NCI-H1930 (cell line): ENCODE results near the gene GDPD4.

Experiments used
- DNase-seq, 2 experiments: peaks; one replicate each; lab custom pipeline; 2025; lab: John Stamatoyannopoulos, UW

The GDPD4 gene

DNA sequence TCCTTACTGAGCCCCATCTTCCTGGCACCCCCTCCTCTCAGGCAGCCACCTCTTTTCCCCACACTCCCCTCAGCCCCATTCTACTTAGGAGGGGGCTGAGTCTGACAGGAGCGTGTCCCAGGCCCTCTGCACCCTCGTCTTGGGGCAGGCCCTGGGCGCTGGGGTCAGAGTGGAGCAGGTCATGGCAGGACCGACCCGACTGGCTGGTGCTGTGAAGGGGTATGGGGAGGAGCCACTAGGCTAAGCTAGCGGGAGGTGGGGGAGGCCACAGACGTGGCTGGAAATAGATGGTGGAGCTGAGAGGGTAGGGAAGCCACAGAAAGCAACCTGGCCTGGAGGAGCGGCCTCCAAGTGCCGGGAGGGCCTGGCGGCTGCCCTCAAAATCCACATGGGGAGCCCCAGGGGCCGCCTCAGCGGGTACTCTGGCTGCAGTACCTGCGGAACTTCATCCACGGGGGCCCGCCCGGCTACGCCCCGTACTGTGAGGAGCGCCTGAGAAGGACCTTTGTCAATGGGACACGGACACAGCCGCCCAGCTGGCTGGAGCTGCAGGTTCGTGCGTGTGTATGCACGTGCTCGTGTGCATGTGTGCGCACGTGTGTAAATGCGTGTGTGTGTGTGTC lies 111.8 kb downstream of the GDPD4 start:
- no peak for DNase-seq

DNA sequence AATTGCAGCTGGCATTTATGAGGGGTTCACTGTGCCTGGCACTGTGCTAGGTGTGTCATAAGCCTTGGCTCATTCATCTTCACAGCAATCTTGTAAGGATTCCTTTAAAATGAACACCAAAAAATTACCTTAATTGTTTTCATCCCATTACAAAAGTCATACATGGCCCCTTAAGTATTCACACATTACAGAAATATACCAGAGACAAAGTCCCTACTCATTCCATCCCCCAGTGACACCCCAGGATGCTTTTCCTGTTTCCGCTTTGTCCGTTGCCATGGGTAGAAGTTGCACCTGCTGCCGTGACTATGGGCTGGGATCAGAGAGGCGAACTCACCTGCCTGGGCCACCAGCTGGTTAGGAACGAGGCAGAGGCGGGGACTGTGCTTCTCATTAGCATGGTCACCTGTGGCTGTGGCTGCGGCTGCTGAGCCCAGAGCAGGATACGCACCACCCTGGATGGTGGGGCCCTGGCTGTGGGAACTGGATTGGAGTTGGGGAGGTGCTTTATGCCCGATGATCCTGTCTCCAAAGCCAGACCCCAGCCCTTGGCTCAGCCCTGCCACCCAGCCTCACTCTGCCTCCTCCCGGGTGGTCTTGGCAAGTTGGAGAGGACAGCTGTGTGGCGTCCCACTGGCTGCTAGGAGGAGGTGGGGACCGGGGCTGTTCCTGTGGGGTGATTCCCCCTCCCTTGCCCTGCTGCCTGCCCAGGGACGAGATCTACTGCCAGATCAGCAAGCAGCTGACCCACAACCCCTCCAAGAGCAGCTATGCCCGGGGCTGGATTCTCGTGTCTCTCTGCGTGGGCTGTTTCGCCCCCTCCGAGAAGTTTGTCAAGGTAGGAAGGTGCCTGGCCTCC lies 112.6 kb downstream of the GDPD4 start:
- DNase-seq, result no peak

DNA sequence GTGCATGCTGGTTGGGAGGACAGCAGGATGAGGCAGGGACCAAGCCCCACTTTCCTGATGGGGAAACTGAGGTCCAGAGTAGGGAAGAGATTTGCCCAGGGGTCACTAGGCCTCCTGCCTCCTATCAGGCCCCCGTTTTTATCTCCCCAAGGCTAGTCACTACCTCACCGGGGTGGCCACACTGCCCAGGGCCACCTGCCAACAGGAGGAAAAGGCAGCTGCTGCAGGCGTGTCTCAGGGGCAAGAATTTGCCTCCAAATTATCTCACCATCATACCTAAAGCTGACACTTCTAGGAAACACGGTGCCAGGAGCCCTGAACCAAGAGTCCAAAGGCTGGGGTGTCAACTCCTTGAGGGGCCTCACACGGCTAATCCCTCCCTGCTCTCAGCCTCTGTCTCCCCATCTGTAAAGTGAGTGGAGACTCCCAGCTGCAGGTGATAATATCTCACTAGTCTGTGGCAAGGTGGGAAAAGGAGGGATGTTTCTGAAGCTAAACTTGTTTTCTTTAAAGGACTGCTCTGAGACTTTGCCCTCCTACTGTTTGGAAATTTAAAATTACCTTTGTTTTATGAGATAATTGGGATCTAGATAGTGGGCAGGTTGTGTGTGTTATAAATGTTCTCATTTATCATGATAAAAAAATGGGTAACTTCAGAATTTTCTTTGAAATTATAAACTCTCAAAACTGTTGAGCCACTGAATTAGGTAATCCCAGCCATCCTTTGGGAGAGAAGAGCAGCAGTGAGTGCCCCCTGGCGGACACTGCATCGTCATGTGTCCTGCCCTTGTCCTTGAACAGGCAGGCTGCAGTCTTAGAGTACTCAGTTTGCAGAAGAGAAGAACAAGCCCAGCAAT lies 113.5 kb downstream of the GDPD4 start:
- peak in 1 of 2 experiments; percentile 53 for DNase-seq

DNA sequence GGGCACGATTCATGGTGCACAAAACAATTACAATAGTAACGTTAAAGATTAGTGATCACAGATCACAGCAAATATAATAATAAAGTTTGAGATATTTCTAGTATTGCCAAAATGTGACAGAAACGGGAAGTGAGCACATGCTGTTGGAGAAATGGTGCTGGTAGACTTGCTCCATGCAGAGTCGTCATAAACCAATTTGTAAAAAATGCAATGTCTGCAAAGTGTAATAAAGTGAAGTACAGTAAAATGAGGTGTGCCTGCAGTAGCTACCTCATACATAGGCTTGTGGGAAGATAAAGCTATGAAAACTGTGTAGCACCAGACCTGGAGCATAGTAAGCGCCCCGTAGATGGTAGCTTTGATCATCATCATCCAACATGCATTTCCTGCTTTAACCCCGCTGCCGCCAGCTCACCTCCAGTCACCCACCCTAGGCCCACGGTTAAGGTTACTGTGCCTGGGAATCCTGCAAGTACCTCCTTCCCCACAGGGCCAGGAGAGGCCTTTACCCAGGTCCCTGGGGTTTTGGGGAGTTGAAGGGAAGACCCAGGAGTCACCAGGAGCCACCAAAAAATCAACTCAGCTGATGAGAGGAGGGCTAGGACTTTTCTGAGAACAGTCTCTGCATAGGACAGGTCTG lies 114.3 kb downstream of the GDPD4 start:
- no peak for DNase-seq

DNA sequence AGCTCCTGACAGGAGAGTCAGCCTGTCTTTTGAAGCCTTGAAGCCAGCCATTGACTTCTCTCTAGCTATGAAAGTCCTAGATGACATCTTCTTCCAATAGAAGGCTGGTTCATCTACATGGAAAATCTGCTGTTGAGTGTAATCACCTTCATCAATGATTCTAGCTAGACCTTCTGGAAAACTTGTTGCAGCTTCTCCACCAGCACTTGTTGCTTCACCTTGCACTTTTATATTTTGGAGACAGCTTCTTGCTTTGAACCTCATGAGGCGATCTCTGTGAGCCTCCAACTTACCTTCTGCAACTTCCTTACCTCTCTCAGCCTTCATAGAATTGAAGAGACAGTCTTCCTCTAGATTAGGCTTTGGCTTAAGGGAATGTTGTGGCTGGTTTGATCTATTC lies 115.2 kb downstream of the GDPD4 start:
- no peak for DNase-seq

DNA sequence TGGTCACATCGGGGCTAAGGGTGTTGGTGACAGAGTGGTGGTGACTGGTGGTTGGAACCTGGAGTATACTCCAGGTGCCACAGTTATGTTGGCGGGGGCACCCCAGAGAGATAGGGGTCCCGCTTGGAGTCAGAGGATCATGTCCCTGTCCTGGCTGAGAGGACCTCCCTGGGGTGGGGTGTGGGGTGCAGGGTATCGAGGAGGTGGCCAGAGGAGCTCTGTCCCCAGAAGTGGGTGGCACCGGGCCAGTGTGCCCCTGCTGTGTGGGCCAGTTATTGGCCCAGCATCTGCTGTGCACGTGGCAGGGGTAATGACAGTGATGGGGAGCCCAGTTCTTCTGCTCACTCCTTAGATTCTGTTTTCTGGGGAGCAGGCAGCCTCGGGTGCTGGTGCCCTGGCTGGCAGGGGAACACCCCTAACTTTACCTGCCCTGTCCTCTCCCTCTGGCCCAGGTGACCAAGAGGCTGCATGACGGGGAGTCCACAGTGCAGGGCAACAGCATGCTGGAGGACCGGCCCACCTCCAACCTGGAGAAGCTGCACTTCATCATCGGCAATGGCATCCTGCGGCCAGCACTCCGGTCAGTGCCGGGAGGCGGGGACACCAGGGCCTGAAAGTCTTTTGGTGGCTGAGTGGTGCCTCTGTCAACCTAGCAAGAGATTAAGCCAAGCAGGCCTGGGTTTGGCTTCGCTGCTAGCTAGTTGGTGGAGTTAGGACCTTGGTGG lies 117.2 kb downstream of the GDPD4 start:
- DNase-seq, result no peak

DNA sequence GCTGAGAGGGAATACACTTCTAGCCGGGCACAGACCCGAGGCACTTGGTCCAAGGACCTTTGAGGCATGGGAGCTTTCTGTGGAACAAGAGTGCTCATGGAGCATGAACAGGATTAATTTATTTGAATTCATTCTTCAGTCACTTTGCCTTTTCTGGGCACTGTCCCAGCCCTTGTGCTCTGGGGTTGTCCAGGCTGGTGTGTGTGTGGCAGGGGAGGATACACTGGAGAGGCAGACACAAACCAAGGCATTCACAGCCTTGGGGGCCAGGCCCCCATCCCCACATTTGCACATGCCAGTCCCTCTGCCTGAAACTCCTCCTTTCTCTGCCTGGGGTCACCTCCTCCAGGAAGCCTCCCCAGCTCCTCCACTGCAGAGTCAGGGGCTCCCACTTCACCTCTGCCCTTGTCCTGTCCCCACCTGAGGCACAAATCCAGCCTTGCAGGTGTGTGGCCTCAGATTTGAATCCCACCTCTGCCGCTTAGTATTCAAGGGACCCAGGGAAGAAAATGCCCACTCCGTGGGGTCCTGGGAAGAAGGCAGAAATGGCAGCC lies 118.0 kb downstream of the GDPD4 start:
- DNase-seq, result no peak

DNA sequence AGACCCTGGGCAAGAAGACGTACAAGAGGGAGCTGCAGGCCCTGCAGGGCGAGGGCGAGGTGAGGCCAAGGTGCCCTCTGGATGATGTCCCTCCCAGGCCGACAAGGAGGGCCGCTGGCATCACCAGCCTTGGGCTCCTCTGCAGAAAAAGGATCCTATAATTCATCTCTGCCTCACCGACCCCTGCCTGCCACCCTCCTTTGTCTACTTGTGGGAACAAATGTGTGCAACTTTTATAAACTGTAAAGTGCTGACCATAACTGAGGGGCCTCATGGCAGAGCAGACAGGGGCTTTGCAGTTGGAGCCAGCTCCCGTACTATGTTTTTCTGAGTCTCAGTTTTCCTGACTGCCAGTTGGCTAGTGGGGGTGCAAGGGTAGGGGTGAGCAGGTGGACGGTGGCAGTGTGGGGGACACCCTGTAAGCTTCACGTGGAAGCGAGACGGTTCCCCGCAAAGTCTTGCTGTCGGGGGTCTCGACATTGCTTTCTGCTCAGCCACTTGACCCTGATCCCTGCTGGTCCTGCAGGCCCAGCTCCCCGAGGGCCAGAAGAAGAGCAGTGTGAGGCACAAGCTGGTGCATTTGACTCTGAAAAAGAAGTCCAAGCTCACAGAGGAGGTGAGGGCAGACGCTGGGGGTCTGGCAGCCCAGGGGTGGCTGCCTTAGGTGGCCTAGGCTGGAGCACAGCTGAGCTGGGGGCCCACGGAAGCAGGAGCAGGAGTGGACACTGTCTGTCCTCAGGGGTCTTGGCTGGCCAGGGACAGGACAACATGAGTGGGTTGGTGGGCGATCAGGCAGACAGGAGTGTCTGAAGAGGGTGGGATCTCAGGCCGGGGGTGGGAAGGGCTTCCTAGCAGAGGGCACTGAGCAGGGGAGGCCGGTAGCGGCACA lies 118.7 kb downstream of the GDPD4 start:
- no peak for DNase-seq

DNA sequence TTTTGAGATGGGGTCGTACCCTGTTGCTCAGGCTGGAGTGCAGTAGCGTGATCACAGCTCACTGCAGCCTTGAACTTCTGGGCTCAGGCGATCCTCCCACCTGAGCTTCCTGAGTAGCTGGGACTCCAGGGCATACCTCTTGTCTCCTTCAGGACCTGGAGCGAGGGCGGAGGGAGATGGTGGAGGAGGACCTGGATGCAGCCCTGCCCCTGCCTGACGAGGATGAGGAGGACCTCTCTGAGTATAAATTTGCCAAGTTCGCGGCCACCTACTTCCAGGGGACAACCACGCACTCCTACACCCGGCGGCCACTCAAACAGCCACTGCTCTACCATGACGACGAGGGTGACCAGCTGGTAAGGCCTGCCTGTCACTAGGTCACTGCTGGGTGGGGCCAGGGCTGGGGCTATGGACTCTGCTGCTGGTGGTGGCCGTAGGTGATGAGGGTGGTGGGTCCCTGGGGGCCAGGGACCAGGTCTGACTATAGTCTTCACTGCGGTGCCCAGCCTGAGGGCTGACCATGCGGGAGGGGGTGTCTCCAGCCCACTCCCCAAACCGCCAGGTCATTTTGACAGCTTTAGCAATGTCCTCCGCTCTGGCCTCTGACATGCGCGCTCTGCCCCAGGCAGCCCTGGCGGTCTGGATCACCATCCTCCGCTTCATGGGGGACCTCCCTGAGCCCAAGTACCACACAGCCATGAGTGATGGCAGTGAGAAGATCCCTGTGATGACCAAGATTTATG lies 119.5 kb downstream of the GDPD4 start:
- no peak for DNase-seq

DNA sequence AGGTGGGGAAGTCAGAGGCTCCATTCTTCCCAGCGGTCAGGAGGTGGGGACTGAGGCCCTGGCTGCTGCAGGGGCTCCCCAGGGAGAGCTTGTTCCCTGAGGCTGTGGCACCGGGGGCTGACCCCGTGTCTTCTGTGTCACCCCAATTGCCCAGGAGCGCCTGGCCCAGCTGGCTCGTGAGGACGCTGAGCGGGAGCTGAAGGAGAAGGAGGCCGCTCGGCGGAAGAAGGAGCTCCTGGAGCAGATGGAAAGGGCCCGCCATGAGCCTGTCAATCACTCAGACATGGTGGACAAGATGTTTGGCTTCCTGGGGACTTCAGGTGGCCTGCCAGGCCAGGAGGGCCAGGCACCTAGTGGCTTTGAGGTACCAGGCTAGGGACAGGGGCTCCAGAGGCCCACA lies 120.3 kb downstream of the GDPD4 start:
- no peak for DNase-seq

DNA sequence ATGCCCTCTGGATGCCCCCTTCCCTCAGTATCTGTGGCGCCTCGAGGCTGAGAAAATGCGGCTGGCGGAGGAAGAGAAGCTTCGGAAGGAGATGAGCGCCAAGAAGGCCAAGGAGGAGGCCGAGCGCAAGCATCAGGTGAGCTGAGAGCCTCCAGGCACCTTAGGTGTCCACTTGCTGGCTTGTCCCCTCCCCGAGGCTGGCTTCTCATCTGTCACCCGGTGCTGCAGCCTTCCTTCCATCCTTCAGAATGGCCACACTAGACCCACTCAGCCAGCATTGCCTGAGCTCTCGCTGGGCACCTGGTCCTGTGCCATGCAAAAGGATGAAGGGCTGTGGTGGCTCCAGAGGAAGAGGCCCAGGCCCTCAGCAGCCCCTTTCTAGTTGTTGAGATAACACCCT lies 121.1 kb downstream of the GDPD4 start:
- no peak for DNase-seq

DNA sequence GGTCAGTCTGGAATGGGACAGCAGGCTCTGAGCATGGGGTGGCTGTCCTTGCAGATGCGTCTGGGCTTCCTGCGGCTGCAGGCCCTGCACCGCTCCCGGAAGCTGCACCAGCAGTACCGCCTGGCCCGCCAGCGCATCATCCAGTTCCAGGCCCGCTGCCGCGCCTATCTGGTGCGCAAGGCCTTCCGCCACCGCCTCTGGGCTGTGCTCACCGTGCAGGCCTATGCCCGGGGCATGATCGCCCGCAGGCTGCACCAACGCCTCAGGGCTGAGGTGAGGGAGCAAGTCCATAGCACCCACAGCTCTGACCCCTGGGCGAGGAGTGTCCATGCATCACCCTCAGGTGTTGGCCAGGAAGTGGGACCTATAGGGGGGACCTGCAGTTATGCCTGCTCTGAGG lies 121.8 kb downstream of the GDPD4 start:
- no peak for DNase-seq

DNA sequence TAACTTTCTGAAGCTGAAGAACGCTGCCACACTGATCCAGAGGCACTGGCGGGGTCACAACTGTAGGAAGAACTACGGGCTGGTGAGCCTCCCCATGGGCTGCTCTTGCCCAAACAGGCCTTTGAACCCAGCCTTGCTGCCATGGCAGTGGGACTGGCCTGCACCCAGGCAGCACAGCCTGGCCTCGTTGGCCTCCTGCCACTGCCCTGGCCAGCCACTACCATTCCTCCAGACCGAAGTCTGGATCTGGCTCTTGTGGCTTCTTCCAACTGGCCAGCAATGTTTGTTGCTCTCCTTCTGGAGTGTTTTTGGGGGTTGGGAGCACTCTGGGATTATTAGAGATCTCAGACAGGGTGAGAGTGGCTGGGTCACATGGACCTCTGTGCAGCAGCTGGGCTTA lies 122.4 kb downstream of the GDPD4 start:
- no peak for DNase-seq

DNA sequence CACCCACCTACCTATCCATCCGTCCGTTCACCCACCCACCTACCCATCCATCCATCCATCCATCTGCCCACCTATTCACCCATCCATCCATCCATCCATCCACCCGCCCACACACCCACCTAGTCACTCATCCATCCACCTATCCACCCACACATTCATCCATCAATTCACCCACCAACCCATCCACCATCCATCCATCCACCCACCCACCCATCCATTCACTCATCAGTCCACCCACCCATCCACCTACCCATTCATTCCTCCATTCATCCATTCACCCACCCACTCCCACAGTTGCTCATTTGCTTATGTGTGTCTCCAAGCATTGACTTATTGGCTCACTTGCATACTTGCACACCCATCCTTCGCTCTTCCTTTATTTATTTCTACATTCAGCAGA lies 123.3 kb downstream of the GDPD4 start:
- DNase-seq, result no peak

DNA sequence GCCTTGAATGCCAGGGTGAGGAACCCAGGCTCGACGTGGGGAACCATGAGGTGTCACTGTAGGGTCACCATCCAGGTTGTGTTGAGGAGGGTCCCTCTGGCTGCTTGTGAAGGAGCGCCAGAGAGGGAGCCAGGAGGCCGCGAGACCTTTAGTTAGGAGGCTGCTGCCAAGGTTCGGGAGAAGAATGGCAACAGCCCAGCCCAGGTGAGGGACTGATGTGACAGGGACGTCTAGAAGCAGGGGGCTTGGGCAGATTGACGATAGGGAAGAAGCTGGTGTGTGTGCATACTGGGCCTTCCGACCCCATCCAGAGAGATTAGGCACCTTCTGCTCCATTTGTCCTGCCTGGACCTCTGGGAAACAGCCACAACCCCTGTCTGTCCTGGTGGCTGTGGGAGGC lies 124.5 kb downstream of the GDPD4 start:
- no peak for DNase-seq

DNA sequence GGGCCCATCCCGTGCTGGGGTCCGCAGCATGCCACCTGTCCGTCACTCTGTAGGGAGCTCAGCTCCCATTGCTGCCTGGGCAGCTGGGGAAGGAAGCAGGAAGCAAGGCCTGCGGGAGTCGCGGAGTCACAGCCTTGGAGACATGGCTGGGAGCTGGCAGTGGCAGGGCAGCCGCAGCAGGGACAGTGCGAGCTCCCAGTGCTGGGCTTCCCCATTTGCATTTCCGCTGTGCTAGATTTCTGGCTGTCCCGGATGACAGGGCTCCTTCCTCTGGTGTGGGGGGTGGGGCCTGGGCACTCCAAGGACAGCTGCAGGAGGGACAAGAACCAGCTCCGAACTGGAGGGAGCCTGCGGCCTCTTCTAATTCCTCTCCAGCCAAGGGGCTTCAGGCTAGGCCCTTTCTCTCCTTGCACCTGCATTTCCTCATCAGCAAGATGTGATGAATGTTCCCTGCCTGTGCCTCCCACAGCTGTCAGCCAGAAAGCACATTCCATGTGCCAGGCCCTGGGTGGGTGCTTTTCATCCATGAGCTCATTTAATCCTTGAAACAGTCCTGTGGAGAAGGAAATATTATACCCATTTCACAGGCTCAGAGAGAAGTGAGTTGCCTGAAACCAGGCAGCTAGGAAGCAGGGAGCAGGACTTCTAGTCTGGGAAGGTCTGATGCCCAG lies 125.5 kb downstream of the GDPD4 start:
- no peak for DNase-seq

DNA sequence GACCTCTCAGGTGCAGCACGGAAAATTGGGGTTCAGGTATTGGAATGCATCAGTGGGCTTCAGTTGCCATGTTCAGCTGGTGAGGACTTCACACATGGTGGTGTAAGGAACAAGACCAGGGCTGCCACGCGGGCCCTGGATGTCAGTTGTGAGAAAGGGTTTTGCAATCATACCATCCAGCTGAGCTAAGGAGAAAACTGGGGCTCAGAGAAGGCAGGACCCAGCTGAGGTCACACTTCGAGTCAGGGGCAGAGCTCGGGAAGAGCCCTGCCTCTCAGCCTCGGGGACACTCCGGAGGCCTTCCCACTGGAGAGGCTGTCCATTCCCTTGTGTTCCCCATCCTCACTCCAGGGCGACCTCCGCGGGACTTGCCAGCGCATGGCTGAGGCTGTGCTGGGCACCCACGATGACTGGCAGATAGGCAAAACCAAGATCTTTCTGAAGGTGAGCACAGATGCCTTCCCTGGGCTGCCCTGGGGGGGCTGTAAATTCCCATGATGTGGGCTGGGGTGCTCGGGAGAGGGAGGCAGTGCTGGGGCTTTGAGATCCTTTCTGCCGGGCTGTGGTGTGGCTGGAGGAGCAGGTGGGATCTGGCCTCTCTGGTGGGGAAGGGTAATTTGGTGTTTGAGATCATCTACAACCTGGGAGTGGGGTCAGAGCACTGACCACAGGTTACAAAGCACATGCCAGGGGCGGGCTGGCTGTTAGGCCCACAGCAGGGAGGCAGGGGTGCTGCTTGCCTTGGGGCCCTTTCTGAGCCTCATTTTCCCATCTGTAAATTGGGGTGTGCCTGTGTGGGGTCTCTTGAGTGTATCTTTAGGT lies 126.3 kb downstream of the GDPD4 start:
- no peak for DNase-seq

DNA sequence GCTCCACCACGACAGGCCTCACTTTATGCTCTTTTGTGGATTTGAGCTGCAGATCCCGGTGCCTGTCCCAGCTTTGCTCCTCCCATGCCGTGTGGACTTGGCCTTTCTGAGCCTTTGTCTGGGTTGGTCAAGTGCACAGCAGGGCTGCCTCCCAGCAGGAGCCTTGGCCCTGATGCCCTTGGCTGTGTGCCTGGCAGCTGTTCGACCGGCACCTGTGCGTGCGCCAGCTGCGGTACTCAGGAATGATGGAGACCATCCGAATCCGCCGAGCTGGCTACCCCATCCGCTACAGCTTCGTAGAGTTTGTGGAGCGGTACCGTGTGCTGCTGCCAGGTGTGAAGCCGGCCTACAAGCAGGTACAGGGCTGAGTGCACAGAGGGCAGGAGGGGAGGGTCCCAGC lies 126.9 kb downstream of the GDPD4 start:
- no peak for DNase-seq
